Measurements from ENCODE around the gene CTBP1. TPM values are rescaled to one million over a fixed set of nuclear protein-coding genes. Genes with fewer than 3 reads are reported as not detected.

CTBP1 gene
- total RNA-seq, 1 experiment from 2014 or later, result 136 TPM

DNA sequence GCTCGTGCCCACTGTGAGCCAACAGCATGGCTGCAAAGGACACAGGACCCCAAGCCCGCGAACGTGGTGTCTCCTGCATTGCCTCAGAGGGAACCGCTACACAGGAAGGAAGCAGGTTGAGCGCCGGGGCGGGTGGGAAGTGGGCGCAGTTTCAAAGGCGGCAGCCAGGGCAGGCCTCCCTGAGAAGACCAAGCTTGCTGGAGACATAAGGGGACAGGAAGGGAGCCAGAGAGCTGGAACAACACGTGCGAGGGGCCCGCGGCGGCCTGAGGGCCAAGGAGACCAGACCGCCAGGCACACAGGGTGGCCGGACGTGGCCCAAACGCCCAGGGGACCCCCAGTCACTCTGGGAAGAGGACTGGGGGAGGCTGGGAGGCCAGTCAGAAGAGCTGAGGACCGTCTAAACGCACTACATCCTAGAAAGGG, 32.0 kb downstream of the CTBP1 start:
- TF ChIP-seq, protein P1, sequence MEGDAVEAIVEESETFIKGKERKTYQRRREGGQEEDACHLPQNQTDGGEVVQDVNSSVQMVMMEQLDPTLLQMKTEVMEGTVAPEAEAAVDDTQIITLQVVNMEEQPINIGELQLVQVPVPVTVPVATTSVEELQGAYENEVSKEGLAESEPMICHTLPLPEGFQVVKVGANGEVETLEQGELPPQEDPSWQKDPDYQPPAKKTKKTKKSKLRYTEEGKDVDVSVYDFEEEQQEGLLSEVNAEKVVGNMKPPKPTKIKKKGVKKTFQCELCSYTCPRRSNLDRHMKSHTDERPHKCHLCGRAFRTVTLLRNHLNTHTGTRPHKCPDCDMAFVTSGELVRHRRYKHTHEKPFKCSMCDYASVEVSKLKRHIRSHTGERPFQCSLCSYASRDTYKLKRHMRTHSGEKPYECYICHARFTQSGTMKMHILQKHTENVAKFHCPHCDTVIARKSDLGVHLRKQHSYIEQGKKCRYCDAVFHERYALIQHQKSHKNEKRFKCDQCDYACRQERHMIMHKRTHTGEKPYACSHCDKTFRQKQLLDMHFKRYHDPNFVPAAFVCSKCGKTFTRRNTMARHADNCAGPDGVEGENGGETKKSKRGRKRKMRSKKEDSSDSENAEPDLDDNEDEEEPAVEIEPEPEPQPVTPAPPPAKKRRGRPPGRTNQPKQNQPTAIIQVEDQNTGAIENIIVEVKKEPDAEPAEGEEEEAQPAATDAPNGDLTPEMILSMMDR (conservative IDR thresholded peaks at IDR 0.05), result no peak
- Histone ChIP-seq H2BK5ac (ENCODE audit: insufficient read length, low read length) (no peak overlapping the region), H3K23me2 (ENCODE audit: insufficient read length, low read depth, low read length, poor library complexity, severe bottlenecking) (no peaks in the 10 kb centered on the region), H2BK15ac (ENCODE audit: low read depth, low read length) (no peak overlapping the region), H3K14ac (ENCODE audit: insufficient read depth, low read length) (no peak overlapping the region), H2BK20ac (ENCODE audit: low read depth, low read length, poor library complexity, severe bottlenecking) (no peak overlapping the region), H4K8ac (replicated peaks; ENCODE audit: insufficient read length, low read depth, low read length) (no peak overlapping the region), H3K27me3 (ENCODE audit: insufficient read depth, low read length) (no peaks in the 10 kb centered on the region), H3K4me2 (ENCODE audit: insufficient read depth, insufficient read length, low read length) (no peak overlapping the region), H2AFZ (ENCODE audit: low read length) (no peak overlapping the region), H2BK12ac (ENCODE audit: insufficient read length, low read depth, low read length) (no peak overlapping the region), H3K4ac (ENCODE audit: low read depth, low read length) (no peak overlapping the region), H4K91ac (ENCODE audit: insufficient read length, low read depth, low read length) (no peak overlapping the region), H4K20me1 (ENCODE audit: control insufficient read depth, insufficient read depth, insufficient read length) (no peaks in the 10 kb centered on the region), H3K4me1 (ENCODE audit: insufficient read depth, low read length) (no peaks in the 10 kb centered on the region), H2BK120ac (ENCODE audit: low read depth, low read length, poor library complexity, severe bottlenecking) (no peak overlapping the region), H3K56ac (ENCODE audit: insufficient read length, low read depth, low read length) (no peak overlapping the region), H3K79me2 (ENCODE audit: insufficient read depth, low read length) (no peaks in the 10 kb centered on the region), H3K9ac (ENCODE audit: extremely low read depth, insufficient read length, low read length) (no peak overlapping the region), H4K5ac (ENCODE audit: insufficient read length, low read depth, low read length) (no peak overlapping the region), H3K79me1 (ENCODE audit: insufficient read depth, low read depth, low read length, poor library complexity, severe bottlenecking) (no peaks in the 10 kb centered on the region), H3K18ac (ENCODE audit: insufficient read length, low read depth, low read length) (no peak overlapping the region), H3K9me3 (ENCODE audit: control insufficient read depth, low read depth, low read length) (no peaks in the 10 kb centered on the region), H3K27ac (ENCODE audit: insufficient read length, low read depth, low read length) (no peak overlapping the region), H3K23ac (ENCODE audit: insufficient read length, low read depth, low read length) (no peak overlapping the region), H2AK5ac (ENCODE audit: insufficient read length, low read length) (no peak overlapping the region), H3T11ph (ENCODE audit: low read length) (no peak overlapping the region)
- H3K27me3 Mint-ChIP-seq (ENCODE audit: low read depth), result no peaks in the 10 kb centered on the region
- no peaks in the 10 kb centered on the region for H3K9me3 Mint-ChIP-seq
- no peak overlapping the region for H3K27ac Mint-ChIP-seq
- H3K4me1 Mint-ChIP-seq, result no peaks in the 10 kb centered on the region
- no peak for DNase-seq
- no CpG with 5 or more reads among the region's 21 CpGs for WGBS (ENCODE audit: extremely low coverage, insufficient read length, low lambda C conversion rate)
- no peak overlapping the region for H3K4me3 Mint-ChIP-seq
- peaks cover 4 to 59% (median 45%) of the 10 kb centered on the region in 3 experiments; a peak in 6 of 7 replicates for H3K36me3 Mint-ChIP-seq (ENCODE audit: insufficient read depth in 1 of 3, low read depth in 3 of 3)

Data from H9 (cell line).